Daoy (cell line): Measurements from ENCODE around the gene MYOF. TPM values are rescaled to one million over a fixed set of nuclear protein-coding genes. Genes with fewer than 3 reads are reported as not detected.

ENCODE experiments used
- total RNA-seq: library from RNA; depleted of rRNA; stranded (reverse); fragments of >200 nt; shearing (Covaris generic); gene quantifications from 2 replicates; pipeline ENCODE4 v1.2.3, GENCODE V29; 2014; rRNA removed

Gene MYOF
- total RNA-seq, 1 experiment from 2014 or later: 132 TPM

Other genes starting within 250 kb of the MYOF start
- gene CEP55, start 14.3 kb upstream of the MYOF start, total RNA-seq: 98.9 and 128 TPM in 2 replicates
- not detected in 2 replicates for gene FFAR4, start 84.3 kb upstream of the MYOF start, total RNA-seq
- not detected in 2 replicates for gene RBP4, start 118.9 kb upstream of the MYOF start, total RNA-seq
- gene PDE6C, start 130.2 kb upstream of the MYOF start, total RNA-seq: not detected in 2 replicates
- gene FRA10AC1, start 220.3 kb upstream of the MYOF start, total RNA-seq: 2.5 and 3.2 TPM in 2 replicates